Fibroblast of villous mesenchyme (primary cell): ENCODE data around the gene FHAD1. TPM values are rescaled to one million over a fixed set of nuclear protein-coding genes. Genes with fewer than 3 reads are reported as not detected.

Experiments used
- DNase-seq: peaks from one replicate; pipeline ENCODE4 v3.0.0-alpha.2; 2010; ENCODE audit warnings: low read depth
- H3K4me3 ChIP-seq: 2 replicates; pipeline ENCODE4 v1.5.1; 2011; ENCODE audit warnings: low read depth, mild to moderate bottlenecking, low read length
- CTCF ChIP-seq: IDR thresholded peaks from 2 replicates; pipeline ENCODE4 v1.5.1; 2012; ENCODE audit warnings: low read depth, mild to moderate bottlenecking, low read length; ENCODE audit not compliant: insufficient read depth
- total RNA-seq: library from RNA; depleted of rRNA; stranded (reverse); fragments of >200 nt; gene quantifications from 2 replicates; pipeline ENCODE4 v1.2.3, GENCODE V29; 2012

FHAD1 gene
- total RNA-seq, 1 donor = under 0.01 TPM

GRCh38 chr1:15342408-15342967, 95.5 kb downstream of the FHAD1 start:
- peak overlapping the region; percentile 36 for H3K4me3 ChIP-seq
- DNase-seq = peak; percentile 67
- no peak for TF ChIP-seq CTCF

GRCh38 chr1:15343099-15343498, 96.1 kb downstream of the FHAD1 start:
- no peak for DNase-seq
- H3K4me3 ChIP-seq = no peak overlapping the region
- no peak for TF ChIP-seq CTCF

DNA sequence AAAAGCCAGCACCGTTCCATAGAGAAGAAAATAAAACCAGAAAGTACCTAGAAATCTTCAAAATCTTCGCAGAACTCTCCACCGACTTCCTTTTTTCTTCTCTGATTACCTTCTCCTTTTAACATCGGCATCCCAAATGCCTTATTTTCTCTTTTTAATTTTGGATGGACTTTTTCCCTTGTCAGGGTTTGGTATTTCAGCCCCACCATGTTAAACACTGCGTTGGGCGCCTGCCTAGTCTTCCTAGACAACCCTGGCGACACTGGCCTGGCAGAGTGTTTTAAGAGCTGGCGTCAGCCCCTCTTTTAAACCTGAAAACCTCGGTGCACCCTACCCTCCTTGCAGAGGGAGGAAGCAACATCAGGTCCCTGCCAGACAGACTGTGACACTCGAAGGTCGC, 96.7 kb downstream of the FHAD1 start:
- DNase-seq = peak; percentile 42
- no peak overlapping the region for H3K4me3 ChIP-seq
- TF ChIP-seq CTCF = no peak

- DNase-seq = no peak
- TF ChIP-seq CTCF = no peak
- H3K4me3 ChIP-seq = no peak overlapping the region
Measured at GRCh38 chr1:15344380-15344779, 97.4 kb downstream of the FHAD1 start.

DNA sequence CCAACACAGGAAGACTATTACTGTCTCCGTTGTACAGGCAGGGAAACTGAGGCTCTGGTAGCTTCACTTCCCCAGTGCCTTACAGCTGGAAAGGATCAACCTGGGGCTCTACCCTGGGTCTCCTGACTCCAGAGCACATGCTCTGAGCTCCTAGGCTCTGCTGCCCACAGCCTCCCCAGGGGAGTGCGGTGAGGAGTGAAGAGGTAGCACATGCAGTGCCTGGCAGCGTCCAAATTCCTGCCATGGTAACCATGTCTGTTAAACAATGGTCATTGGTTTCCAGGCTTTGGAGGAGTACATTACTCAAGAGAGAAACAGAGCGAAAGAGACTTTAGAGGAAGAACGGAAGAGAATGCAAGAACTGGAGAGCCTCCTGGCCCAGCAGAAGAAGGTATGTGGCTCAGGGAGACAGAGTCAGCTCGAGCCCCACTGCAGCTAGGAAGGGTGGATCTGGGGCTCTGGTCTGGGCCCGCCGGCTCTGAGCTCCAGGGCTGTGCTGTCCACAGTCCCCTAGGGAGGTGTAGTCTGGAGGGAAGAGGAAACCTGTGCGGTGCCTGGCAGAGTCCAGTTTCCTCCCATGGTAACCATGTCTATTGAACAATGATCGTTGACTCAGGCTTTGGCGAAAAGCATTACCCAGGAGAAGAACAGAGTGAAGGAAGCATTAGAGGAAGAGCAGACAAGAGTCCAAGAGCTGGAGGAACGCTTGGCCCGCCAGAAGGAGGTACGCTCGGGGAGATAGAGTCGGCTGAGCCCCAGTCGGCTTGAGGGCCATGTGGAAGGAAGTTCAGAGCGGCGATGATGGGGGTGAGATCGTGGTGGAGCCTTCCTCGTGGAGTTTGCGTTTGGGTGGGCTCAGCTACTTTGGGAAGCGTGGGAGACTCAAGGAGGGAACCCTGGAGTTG, 98.0 kb downstream of the FHAD1 start:
- DNase-seq = no peak
- no peak for TF ChIP-seq CTCF
- H3K4me3 ChIP-seq = no peak overlapping the region

DNA sequence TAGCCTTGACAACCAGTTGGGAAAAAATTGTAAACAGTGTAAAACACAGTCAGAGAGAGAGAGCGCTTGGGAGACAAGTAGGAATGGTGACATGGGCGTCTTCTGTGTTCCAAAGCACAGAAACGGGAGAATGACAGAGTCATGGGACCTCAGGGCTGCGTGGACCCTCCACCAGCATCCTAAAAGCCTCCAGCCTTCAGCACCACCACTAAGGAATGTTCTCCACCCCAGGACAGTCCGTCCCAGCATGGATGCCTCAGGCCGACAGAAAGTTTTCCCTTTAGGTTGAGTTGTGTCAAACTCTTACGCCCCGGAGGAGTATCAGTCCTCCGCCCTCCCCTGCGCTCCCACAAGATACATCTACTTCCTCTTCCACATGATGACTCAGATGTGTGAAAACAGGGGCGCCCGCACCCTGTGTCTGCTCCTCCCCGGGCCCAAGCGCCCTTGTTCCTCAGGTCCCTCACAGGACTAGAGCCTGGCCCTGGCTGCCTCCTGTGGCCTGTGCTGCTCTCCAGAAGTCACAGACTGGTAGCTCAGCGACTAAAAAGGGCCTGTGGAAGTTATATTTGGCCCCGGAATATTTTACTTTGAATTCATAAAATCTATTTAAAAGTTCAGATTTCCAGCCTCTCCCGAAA, 98.8 kb downstream of the FHAD1 start:
- no peak overlapping the region for H3K4me3 ChIP-seq
- no peak for TF ChIP-seq CTCF
- no peak for DNase-seq
